ENCODE data around the gene FSD2.

Gene FSD2

GRCh38 chr15:82843566-82843965 is 37.7 kb upstream of the FSD2 start:
- Histone ChIP-seq H4K20me1 (ENCODE audit: insufficient read depth, low read length) (0 out of 2 replicates have a peak, but pooled peaks cover 1% of the 10 kb centered on the region), H3K79me2 (ENCODE audit: low read length) (no peaks in the 10 kb centered on the region), H3K9ac (ENCODE audit: low read length) (no peak overlapping the region), H3K36me3 (replicated peaks; ENCODE audit: low read depth, low read length) (peaks cover 2% of the 10 kb centered on the region), H3K4me2 (ENCODE audit: low read length) (peak overlapping the region; percentile 74), H3K4me3 (ENCODE audit: low read length) (peak overlapping the region; percentile 68), H2AFZ (ENCODE audit: low read depth, low read length) (no peak overlapping the region), H3K9me3 (ENCODE audit: insufficient read depth, low read length) (no peaks in the 10 kb centered on the region), H3K27ac (ENCODE audit: low read length) (no peak overlapping the region), H3K4me1 (ENCODE audit: low read length) (peaks cover 24% of the 10 kb centered on the region), H3K27me3 (ENCODE audit: low read depth, low read length) (no peaks in the 10 kb centered on the region)
- TF ChIP-seq CTCF (IDR thresholded peaks at IDR 0.05; ENCODE audit: low read depth, low read length) (no peak), EZH2phosphoT487 (IDR thresholded peaks at IDR 0.05; ENCODE audit: low read depth) (no peak)

GRCh38 chr15:82840166-82840565 is 34.3 kb upstream of the FSD2 start:
- H3K4me3 ChIP-seq (ENCODE audit: low read length): no peak overlapping the region

GRCh38 chr15:82839136-82839535 is 33.3 kb upstream of the FSD2 start:
- Histone ChIP-seq H3K4me3 (ENCODE audit: low read length) (no peak overlapping the region), H3K9ac (ENCODE audit: low read length) (no peak overlapping the region), H3K9me3 (ENCODE audit: insufficient read depth, low read length) (no peaks in the 10 kb centered on the region), H3K79me2 (ENCODE audit: low read length) (no peaks in the 10 kb centered on the region), H3K4me2 (ENCODE audit: low read length) (no peak overlapping the region), H4K20me1 (ENCODE audit: insufficient read depth, low read length) (peaks cover 23% of the 10 kb centered on the region), H3K4me1 (ENCODE audit: low read length) (peaks cover 11% of the 10 kb centered on the region), H3K36me3 (replicated peaks; ENCODE audit: low read depth, low read length) (peaks cover 45% of the 10 kb centered on the region), H3K27ac (ENCODE audit: low read length) (no peak overlapping the region), H2AFZ (ENCODE audit: low read depth, low read length) (no peak overlapping the region), H3K27me3 (ENCODE audit: low read depth, low read length) (no peaks in the 10 kb centered on the region)
- TF ChIP-seq CTCF (IDR thresholded peaks at IDR 0.05; ENCODE audit: low read depth, low read length): no peak
- TF ChIP-seq EZH2phosphoT487 (IDR thresholded peaks at IDR 0.05; ENCODE audit: low read depth): no peak

More at GRCh38 chr15:82840166-82840565, 34.3 kb upstream of the FSD2 start:
- TF ChIP-seq CTCF (IDR thresholded peaks at IDR 0.05; ENCODE audit: low read depth, low read length): no peak
- no peak for TF ChIP-seq EZH2phosphoT487 (IDR thresholded peaks at IDR 0.05; ENCODE audit: low read depth)
- Histone ChIP-seq H3K36me3 (replicated peaks; ENCODE audit: low read depth, low read length) (peaks cover 36% of the 10 kb centered on the region), H3K79me2 (ENCODE audit: low read length) (no peaks in the 10 kb centered on the region), H3K9ac (ENCODE audit: low read length) (no peak overlapping the region), H4K20me1 (ENCODE audit: insufficient read depth, low read length) (peaks cover 23% of the 10 kb centered on the region), H3K27ac (ENCODE audit: low read length) (no peak overlapping the region), H2AFZ (ENCODE audit: low read depth, low read length) (no peak overlapping the region), H3K27me3 (ENCODE audit: low read depth, low read length) (no peaks in the 10 kb centered on the region), H3K4me2 (ENCODE audit: low read length) (no peak overlapping the region), H3K9me3 (ENCODE audit: insufficient read depth, low read length) (no peaks in the 10 kb centered on the region), H3K4me1 (ENCODE audit: low read length) (peaks cover 22% of the 10 kb centered on the region)

- Histone ChIP-seq H3K4me3 (ENCODE audit: low read length) (no peak overlapping the region), H3K4me1 (ENCODE audit: low read length) (peaks cover 6% of the 10 kb centered on the region), H3K9me3 (ENCODE audit: insufficient read depth, low read length) (no peaks in the 10 kb centered on the region), H3K36me3 (replicated peaks; ENCODE audit: low read depth, low read length) (peaks cover 50% of the 10 kb centered on the region), H3K4me2 (ENCODE audit: low read length) (no peak overlapping the region), H3K79me2 (ENCODE audit: low read length) (peaks cover 3% of the 10 kb centered on the region; the same call in 1 of the 2 replicates), H4K20me1 (ENCODE audit: insufficient read depth, low read length) (peaks cover 27% of the 10 kb centered on the region), H3K27me3 (ENCODE audit: low read depth, low read length) (no peaks in the 10 kb centered on the region), H2AFZ (ENCODE audit: low read depth, low read length) (no peak overlapping the region), H3K27ac (ENCODE audit: low read length) (no peak overlapping the region), H3K9ac (ENCODE audit: low read length) (no peak overlapping the region)
- TF ChIP-seq EZH2phosphoT487 (IDR thresholded peaks at IDR 0.05; ENCODE audit: low read depth) (no peak), CTCF (IDR thresholded peaks at IDR 0.05; ENCODE audit: low read depth, low read length) (no peak)
These were observed 32.3 kb upstream of the FSD2 start for GRCh38 chr15:82838096-82838735.
